GM11168 (cell line): ENCODE results near the gene KCNT1.

Experiments used
- in situ Hi-C: fragments of 300-500 bp; cut with MboI; formaldehyde crosslinking; loops from one replicate; pipeline ENCODE4 v1.12.0; 2022; ENCODE audit warnings: low sequenced_read_pairs; ENCODE audit not compliant: unreplicated experiment

Gene KCNT1

GRCh38 chr9:135761150-135761844, 59.3 kb downstream of the KCNT1 start:
- in situ Hi-C loops = no loop called here

GRCh38 chr9:135761845-135762168, 59.8 kb downstream of the KCNT1 start:
- in situ Hi-C loops = no loop called here

- in situ Hi-C loops = no loop called here
Observed at GRCh38 chr9:135762921-135763320, 60.9 kb downstream of the KCNT1 start.

- in situ Hi-C loops = no loop called here
Observed at GRCh38 chr9:135763716-135764446, 61.9 kb downstream of the KCNT1 start.

GRCh38 chr9:135764731-135765130, 62.7 kb downstream of the KCNT1 start:
- in situ Hi-C loops = no loop called here

GRCh38 chr9:135765416-135765815, 63.4 kb downstream of the KCNT1 start:
- in situ Hi-C loops = no loop called here

- in situ Hi-C loops = no loop called here
Observed at GRCh38 chr9:135766251-135766650, 64.3 kb downstream of the KCNT1 start.

- in situ Hi-C loops = no loop called here
Observed at GRCh38 chr9:135766707-135767106, 64.7 kb downstream of the KCNT1 start.

GRCh38 chr9:135768516-135769218, 66.7 kb downstream of the KCNT1 start:
- in situ Hi-C loops = no loop called here

- in situ Hi-C loops = no loop called here
Observed at GRCh38 chr9:135769489-135770202, 67.7 kb downstream of the KCNT1 start.

GRCh38 chr9:135770203-135770535, 68.2 kb downstream of the KCNT1 start:
- in situ Hi-C loops = no loop called here

GRCh38 chr9:135770771-135771170, 68.8 kb downstream of the KCNT1 start:
- in situ Hi-C loops = no loop called here

- in situ Hi-C loops = no loop called here
Observed at GRCh38 chr9:135771401-135772051, 69.5 kb downstream of the KCNT1 start.

GRCh38 chr9:135772056-135772646, 70.2 kb downstream of the KCNT1 start:
- in situ Hi-C loops = no loop called here

- in situ Hi-C loops = no loop called here
Observed at GRCh38 chr9:135772702-135773493, 70.9 kb downstream of the KCNT1 start.

- in situ Hi-C loops = no loop called here
Observed at GRCh38 chr9:135773530-135774238, 71.7 kb downstream of the KCNT1 start.

GRCh38 chr9:135774239-135774747, 72.3 kb downstream of the KCNT1 start:
- in situ Hi-C loops = no loop called here

- in situ Hi-C loops = no loop called here
Observed at GRCh38 chr9:135774794-135775525, 73.0 kb downstream of the KCNT1 start.
